RCC 7860 (cell line): ENCODE measurements around the gene SEL1L3.

Source experiments
- DNase-seq: peaks from one replicate; pipeline ENCODE4 v3.0.0-alpha.2; 2015; ENCODE audit warnings: low spot score
- FAIRE-seq: peaks from 2 replicates; lab custom pipeline; 2012; peaks lifted over from hg19 to GRCh38; lab: Jason Lieb, UNC

SEL1L3 gene

DNA sequence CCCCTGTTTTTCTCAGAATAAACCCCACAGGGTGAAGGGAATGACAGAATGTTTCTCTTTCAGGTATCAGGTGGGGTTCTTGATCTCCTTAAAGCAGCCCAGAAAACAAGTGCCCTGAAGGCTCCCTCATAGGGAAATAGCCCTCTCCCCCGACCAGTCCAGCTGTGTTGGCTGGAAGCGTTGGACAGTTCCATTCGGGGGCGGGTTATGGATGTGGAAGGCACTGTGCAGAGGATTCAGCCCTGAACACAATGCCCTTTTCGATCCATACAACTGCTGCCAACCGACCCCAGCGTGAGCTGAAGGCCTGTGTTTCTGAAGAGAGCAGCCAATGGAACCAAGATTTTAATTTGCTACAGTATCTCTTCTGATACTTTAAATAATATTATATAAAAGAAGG is 41.5 kb downstream of the SEL1L3 start:
- DNase-seq, result no peak
- no peak for FAIRE-seq

DNA sequence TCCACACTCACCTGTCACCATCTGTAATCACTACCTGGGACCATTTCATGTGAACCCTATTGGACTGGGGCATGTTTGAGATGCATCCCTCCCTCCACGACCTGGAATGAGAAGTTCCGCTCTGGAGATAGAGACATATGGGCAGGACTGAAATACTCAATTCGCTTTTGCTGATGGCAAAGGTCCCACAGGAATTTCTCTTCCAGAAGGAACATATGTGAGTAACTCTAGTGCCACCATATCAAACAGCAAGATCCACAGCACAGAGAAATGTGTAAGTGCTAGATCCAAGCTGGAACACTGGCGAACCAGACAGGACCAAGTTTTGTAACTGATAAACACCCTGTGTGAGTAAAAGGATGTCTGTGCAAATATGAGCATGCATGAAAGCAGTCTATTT is 43.9 kb downstream of the SEL1L3 start:
- FAIRE-seq, result no peak
- no peak for DNase-seq

DNA sequence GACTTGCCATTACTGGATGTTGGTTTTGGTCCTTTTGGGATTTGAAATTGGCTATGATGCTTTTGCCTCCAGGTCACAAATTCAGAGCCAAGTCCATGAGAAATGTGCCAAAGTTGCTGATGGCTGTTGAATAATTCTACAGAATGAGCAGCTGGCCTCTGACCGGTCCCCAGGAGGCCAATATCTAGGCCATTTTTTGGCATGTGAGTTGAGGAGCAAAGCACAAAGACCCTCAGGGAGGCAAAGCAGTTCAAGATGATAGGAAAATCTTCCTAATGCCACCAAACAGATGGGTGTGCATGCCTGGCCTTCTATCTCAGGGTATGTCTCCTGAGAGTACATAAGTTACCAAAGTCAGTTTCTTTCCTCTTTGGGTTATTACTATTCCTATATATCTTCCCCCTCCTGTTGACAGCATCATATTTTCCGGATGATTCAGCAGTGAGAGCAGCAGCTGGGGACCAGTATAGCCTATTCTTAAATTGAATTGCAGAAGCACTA is 44.4 kb downstream of the SEL1L3 start:
- no peak for FAIRE-seq
- no peak for DNase-seq

DNA sequence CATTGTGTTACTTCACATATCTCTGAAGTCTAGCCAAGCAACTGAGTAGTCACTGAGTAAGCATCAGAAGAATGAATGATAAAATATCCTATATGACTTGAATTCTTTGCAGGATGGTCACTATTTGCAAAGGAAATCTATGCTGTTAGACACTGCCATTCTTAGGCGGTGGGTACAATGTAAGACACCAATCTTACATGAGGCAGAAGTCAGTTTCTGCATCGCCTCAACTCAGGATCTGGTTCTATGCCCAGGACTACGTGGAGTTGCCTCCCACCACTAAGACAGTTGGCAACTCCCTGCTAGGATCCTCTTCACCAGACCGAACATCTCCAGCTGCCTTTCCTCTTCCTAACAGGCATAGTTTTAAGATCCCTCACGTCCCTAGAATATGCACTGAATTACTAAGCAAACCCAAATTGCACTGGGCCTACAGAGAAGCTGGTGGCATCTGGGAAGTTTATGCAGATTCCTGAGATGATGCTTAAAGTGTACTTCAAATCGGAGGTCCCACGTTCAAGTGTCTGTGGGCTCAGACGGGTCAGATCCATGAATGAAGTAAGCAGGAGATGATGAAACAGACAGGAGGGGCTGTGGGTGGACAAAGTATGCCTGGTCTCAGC is 45.6 kb downstream of the SEL1L3 start:
- DNase-seq, result no peak
- no peak for FAIRE-seq

DNA sequence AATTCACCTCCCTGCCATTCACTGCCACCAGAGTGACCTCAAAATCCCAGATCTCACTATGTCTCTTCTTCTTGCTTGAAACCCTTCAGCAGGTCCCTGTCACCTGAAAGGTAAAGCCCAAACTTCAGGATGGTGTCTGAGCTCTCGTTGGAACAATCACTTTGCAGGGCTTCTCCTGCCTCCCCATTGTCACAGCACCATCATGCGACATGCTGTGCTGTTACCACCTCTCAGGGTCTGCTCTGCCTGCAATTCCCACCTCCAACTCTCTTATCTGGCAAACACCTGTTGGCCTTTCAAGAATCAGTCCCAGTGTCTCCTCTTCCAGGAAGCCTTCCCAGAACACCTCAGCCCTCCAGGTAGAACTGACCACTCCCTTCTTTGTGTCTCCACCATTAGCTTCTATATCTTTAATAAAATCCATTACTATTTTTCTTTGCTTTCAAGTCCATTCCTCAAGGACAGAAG is 46.2 kb downstream of the SEL1L3 start:
- FAIRE-seq (no peak), DNase-seq (no peak)

DNA sequence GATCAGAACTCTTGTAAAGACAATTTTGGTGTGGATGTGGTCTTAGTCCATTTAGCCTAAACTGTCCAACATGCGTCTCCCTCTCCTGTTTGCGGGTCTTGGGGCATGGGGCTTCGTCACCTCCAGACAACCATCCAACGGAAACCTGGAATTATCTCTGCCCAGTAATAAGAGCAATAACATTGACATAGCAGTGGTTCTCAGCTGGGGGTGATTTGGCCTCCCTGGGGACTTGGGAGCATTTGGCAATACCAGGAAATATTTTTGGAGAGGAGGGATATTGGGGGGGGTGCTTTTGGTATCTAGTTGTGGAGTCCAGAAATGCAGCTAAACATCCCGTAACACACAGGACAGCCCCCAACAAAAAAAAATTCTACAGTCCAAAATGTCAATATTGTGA is 47.2 kb downstream of the SEL1L3 start:
- FAIRE-seq (no peak), DNase-seq (no peak)

DNA sequence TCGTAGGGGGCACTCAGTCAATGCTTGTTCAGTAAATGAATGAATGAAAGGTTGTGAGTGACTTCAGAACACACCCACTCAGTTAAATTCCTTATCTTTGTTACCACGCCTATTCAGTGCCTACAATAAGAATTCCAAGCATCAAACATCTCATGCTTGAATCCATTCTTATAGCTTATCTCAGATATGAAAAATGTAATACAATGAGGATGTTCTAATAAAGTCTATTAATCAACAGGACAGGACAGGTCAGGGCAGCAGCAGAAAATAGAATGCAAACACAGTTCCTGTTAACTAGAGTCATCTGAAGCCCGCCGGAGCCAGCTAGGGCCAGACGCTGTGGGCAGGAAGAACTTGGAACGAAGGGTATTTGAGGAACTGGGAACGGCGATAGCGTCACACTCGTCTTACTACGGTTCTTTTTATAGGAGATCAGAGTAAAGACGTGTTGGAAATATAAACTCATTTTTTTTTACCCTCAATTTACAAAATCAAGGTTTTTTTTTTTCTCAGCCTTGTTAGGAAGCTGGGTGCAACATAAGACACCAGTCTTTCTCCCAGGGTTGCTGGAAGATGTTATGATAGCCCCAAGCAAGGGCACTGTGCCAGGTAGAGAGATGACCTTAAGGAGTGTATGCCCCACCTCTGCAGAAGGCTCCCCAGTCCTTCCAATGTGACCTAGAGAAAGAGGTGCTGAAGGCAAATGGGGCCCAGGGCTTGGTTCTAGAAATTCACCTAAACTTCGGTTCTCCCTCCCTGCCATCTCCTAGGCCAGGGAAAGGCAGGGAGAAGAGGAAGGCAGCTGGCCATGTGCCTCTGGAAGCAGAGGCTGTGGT is 48.3 kb downstream of the SEL1L3 start:
- FAIRE-seq, result no peak
- no peak for DNase-seq

DNA sequence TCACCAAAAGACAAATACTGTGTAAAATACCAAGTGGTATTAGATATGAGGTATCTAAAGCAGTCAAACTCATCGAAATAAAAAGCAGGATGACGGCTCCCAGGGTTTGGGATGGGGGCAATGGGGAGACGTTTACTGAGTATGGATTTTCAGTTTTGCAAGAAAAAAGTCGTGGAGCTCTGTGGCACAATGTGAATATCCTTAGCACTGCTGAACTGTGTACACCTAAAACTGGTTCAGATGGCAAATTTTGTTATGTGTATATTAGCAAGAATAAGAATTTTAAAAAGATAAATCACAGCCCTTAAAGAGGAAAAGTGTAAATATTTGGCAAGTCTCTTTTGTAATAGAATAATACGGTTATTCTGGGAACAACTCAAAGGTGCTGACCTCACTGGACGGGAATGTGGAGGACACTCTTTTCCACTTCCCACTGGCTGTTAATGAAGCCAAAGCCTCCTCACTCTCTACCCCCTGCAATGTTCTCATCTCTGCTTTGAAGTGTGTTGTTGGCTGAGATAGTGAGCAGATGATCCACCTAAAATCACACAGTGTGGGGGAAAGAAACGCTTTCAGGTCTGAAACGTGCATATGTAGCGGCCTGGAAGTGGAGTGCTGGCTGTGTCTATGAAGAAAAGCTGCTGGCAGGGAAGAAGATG is 49.2 kb downstream of the SEL1L3 start:
- DNase-seq (peak; percentile 34), FAIRE-seq (no peak)

DNA sequence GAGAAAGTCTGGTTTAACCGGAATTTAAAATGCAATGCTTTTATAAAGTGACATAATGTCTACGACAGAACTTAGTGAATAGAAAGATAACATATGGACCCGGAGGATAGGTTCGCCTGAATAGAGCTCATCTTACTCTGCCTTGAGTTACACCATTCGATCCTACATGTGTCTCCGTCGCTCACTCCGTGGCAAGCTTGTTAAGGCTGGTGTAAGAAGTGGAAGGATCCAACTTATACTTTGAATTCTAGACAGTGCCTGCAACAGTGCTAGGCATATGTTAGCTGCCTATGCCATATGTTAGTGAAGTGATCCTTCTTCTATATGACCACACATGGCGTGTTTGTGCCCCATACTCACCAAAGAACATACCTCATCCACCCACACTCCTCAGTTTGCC is 50.9 kb downstream of the SEL1L3 start:
- no peak for FAIRE-seq

DNA sequence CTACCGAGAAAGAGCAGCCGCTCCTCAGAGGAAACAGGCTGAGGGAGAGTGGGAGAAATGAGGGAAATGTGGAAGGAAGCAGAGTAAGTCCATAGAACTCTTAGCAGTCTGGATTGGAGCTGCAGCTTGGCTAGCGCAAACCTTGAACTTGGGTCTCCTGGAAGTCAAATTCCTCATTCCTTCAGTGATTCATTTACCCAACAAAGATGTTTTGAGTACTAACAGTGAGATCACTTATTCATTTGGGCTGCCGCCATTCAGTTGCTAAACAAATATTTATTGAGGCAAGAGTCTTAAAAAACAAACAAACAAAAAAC is 51.5 kb downstream of the SEL1L3 start:
- DNase-seq (no peak), FAIRE-seq (no peak)

More for the DNA sequence above, 50.9 kb downstream of the SEL1L3 start:
- no peak for DNase-seq

DNA sequence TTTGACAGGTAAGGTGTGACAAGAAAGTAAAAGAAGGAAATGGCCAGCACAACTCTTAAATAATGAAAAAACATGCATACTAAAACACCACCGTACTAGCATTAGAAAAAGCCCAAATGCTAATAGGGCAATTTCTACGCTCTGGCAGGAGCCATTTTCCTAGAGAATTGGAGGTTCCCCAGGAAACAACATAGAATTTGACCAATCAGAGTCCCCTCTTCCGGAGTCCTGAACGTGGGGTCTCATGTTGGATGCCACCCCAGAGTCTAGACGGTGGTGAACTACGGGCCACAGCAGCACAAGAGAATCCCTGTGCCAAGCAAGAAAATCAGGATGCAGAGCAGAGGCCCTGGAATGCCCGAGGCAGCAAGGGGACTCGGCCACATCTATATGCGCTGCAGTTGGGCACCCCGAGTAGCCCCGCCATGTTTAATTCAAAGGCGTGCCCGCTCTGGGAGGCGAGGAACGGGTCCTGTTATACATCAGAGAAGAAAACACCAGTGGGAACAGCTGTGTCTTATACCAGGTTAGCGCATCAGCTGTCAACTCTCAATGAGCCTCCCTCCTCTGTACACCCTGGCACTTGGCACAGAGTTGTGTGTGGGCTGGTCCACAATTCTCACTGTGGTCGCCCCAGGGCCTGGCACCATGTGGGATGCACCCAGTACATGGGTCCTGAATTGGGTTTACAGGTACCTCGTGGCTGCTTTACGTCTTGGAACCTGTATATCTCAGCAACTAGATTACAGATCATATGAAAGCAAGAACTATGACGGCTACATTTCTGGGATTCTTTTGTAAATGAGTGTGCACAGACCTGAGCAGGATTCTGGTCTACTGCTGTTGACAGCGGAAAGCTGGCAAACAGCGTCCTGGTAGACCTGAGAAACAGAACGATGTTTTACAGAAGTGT is 52.1 kb downstream of the SEL1L3 start:
- FAIRE-seq, result no peak
- DNase-seq, result no peak

DNA sequence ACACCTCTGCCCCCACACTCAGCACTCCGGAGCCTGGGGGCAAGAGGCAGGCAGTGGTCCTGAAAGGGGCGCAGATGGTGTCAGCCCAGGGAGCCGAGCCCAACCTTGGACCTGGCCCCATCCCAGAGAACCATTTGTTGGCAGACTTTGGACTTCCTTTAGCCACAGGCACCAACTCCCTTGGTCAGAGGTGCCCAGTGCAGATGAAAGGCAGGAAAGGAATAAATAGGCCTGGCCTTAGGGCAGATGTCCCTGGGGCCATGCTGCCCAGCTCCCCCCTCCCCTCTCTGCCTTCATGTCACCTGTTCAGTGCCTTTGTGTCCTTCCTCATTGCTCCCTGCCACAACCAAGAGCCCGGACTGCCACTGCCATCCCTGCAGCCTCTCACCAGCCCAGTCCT is 52.8 kb downstream of the SEL1L3 start:
- no peak for DNase-seq
- no peak for FAIRE-seq

DNA sequence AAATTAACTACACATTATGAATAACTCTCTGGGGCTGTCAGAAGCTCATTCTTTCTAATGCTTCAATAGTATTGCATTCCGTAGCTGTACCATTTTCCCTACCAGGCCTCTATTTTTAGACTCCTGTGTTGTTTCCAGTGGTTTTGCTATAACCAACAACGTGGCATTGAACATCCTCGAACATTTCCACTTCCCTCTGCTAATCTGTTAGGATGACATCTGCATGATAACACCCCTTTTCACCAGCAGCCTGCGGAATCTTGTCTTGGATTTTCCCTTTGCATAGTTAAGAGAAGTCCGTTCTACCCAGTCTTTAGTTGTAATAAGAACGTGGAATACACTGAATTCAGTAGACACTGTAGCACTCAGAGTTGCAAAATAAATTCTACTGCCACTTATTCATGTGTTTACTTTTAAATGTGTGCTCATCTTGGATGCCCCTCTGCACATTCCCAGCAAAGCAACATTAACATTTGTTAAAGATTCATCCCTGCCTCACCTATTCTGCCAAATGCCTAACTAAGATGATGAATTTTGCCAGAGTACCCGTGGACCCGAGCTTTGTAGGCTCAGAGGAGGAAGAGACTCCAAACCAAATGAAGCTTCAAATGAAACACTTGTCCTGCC is 55.6 kb downstream of the SEL1L3 start:
- FAIRE-seq, result no peak
- DNase-seq, result no peak

DNA sequence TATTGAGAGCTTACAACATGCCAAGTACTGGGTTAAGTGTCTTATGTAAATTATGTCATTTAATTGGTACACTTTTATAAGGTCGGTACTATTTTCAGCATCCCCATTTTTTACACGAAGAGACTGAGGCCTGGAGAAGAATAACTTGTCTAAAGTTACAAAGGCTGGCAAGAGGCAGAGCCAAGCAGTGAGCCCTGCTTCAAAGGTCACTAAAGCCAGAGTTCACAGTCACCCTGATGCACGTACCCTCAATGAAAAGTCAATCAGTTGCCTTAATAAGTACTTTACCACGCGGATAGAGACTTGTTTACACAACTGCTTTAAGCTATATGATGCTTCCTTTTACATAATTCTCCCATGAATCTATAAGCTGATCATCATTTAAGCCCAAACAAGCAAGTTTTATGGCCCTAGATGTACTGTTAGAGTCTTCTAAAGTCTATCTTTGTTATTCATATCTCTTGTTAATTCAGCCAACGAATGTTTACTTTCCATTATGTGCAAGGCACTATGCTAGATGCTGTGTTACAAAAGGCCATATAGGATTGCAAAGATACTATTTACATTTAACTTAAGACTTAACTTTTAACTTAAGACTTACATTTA is 57.4 kb downstream of the SEL1L3 start:
- DNase-seq (no peak), FAIRE-seq (no peak)

DNA sequence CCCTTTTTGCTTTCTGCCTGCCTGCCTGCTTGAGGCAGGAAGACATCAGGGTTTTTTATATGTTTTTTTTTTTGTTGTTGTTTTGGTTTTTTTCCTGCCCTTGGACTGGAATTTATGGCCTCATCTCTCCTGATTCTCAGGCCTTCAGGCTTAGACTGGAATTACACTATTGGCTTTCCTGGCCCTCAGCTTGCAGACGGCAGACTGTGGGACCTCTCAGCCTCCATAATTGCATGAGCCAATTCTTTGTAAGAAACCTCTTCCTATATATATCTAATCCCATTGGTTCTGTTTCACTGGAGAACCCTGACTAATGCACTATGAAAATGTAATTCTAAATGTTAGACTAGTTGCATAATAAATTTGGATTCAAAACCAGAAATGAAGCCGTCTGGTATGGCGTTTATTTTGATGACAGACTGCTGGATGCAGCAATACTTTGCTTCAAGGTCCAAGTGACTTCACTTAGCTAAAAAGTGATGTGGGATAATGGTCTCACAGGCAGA is 59.0 kb downstream of the SEL1L3 start:
- DNase-seq (no peak), FAIRE-seq (no peak)

DNA sequence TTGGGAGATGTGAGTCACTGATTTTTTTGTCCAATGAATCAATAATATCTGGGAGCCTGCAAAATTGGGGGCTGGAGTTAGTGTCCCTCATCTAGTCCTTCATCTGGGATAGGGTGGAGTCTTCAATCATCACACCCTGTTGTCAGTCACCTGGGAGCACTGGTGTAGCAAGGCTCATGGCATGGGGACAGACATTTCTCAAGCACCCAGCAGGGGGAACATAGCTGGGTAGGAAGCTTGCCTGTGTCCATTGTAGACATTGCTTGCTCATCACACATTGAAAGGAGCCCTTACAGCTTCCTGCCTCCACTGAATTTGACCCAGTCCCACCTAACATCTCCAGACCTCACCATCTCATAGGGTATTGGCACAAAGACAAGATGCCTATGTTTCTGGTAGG is 61.2 kb downstream of the SEL1L3 start:
- FAIRE-seq (no peak), DNase-seq (no peak)

DNA sequence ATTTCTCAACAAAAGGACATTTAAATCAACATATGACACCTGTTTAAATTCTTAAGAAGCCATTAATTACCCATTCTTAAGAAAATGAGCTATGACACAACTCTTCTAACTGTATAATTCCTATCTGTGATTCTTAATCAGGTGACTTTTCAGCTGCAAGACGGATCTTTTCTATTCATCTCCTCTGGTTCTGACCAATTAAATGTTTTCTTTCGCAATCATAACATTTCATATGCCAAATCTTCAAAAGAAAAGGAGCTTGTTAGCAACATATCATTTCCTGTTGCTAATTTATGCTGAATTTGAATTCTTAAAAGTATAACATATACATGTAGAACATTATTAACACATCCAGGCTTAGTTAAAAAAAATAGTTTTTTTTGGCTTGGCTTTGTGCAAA is 62.5 kb downstream of the SEL1L3 start:
- no peak for FAIRE-seq

DNA sequence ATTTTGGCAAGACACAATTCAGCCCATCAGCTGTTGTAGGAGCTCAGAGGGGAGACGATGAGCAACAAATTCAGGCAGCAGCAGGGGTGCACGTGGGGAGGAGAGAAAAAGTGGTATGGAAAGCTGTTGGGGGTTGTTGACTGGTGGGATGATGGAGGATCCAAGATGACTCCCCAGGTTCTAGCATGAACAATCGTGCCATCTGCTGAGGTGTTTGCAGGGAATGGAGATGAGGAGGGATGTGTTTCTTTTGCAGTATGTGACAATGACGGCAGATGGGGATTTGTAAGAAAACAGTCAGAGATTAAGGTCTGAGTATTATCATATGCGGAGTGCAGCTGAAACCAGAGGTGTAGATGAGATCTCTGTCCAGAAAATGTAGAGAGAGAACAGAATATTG is 63.3 kb downstream of the SEL1L3 start:
- DNase-seq (no peak), FAIRE-seq (no peak)

More for the DNA sequence above, 62.5 kb downstream of the SEL1L3 start:
- DNase-seq, result no peak

DNA sequence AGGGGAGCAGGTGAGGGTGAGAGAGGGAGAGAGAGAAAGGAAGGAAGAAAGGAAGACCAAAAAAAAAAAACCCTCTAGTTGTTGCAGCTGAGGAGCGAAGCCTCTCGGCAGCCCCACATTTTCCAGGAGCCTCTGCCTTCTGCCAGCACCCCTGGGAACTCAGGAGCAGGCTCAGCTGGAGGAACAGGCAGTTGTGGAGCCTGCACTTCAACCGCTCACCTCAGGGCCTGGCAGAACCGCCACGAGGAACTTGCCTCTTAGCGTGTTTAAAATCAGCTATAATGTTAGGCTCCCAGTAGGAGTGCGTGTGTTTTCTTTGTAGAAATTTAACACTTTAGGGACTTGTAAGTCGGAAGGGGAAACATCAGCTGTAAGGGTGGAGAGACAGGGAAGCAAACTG is 65.7 kb downstream of the SEL1L3 start:
- DNase-seq (no peak), FAIRE-seq (no peak)
